Right kidney (tissue), 1 donor: ENCODE data around the gene FAM186B.
A peak's percentile ranks its signal among the peaks of the same experiment; 100 is the strongest.

ENCODE experiments used
- DNase-seq: peaks from one replicate; pipeline ENCODE4 v3.0.0-alpha.2; 2016

Gene FAM186B

DNA sequence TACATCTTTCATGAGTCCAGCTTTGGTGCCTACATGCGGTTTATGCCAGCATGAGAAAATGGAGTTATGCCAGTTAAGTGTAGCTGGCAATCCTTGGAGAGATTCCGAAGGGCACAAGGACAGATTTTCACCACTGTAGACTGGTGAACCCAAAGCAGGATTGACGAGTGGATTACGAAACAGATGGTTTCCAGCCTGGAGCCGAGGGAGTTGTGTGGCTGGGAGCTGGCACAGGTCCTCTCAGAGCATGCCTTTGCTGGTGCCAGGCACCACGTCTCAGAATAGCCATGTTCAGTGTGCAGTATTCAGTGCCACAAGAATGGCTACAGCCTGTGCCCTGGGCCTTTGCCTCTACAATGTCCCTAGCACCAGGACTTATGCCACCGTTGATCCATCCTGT, 53.4 kb downstream of the FAM186B start:
- no peak for DNase-seq

DNA sequence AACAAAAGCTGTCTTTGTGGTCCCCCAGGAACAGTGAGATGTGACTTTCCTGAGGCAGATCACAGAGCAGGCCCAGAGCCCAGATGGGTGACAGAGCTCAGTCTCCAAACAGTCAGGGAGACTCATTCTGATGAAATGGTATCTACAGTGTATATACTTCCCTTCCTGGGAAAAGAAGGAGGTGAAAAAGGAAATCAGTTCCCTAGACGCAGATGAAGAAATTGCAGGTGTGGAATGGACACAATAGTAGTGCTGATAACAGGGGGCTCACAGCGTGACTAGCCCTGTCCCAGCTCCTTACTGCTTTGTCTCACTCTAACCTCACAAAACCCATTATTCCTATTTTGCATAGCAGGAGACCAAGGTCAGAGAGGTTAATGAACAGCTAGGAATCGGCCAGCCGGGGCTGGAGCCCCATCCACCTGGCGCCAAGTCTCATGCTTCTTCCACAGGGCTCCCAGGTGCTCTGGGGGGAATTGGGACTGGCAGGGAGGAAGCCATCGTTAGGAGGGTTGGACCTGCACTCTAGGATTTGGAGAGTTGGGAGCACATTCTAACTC, 54.7 kb downstream of the FAM186B start:
- DNase-seq: no peak

DNA sequence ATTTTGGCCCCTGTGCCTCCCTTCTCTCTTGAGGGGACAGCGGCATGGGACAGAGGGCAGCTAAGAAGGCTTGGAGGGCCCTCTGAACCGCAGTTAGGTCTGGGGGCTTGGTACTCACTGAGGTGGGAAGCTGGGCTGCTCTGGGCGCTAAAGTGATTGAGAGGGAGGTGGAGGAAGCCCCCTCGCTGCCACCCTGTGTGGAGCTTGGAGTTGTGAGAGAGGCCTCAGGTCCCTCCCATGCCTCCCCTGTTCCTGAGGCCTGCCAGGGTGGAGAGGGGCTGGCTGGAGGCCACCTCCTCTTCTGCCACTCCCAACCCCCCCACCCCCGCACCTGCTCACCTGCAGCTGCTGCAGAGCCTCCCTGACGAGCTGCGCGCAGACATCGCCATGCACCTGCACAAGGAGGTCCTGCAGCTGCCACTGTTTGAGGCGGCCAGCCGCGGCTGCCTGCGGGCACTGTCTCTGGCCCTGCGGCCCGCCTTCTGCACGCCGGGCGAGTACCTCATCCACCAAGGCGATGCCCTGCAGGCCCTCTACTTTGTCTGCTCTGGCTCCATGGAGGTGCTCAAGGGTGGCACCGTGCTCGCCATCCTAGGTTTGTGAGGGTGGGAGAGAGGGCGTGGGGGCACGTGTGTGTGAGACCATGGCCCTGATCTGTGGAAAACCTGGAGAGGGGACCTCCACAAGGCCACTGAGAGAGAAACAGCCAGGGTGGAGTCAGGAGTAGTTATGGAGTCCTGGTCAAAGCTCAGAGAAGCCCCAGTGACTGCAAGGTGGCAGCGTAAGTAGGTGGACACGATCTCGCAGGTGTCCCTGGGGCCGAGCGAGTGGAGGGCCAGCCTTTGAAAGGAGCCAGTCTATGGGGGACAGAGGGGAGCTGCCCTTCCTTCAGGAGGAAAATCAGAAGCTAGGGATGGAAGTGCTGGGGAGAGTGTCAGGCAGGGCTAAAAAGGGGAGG, 55.4 kb downstream of the FAM186B start:
- DNase-seq: no peak

DNA sequence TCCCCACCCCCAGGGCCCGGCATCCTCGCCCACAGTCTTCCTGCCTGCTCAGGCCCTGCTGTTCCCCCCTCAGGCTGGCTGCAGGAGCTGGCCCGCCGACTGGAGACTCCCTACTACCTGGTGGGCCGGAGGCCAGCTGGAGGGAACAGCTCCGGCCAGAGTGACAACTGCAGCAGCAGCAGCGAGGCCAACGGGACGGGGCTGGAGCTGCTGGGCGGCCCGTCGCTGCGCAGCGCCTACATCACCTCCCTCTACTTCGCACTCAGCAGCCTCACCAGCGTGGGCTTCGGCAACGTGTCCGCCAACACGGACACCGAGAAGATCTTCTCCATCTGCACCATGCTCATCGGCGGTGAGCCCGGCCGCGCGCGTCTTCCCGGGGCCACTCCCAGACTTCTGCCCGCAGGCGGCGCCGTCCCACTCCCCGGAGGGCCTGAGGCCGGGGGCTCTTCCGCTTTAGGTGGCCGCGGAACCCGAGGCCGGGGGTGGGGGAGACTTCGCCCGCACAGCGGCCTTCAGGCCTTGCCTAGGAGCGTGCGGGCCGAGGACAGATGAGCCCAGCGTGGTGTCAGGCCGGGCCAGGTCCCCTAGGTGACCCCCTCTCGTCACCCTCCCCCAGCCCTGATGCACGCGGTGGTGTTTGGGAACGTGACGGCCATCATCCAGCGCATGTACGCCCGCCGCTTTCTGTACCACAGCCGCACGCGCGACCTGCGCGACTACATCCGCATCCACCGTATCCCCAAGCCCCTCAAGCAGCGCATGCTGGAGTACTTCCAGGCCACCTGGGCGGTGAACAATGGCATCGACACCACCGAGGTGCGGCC, 56.4 kb downstream of the FAM186B start:
- peak; percentile 85 for DNase-seq

DNA sequence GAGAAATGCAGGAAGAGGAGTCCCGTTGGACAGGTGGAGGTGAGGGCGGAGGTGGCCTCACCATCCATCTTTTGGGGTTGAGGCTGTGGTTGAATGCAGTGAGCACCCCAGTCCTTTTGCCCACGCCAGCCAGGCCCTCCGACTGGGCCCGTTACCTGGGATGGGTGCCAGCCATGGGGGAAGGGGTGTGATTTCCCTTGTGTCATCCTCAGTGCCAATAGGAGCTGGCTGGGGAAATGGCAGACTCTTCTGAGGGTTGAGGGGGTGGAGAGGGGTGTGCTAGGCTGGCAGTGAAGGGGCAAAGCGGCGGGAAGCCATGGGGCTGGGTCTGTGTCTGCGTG, 57.0 kb downstream of the FAM186B start:
- no peak for DNase-seq

DNA sequence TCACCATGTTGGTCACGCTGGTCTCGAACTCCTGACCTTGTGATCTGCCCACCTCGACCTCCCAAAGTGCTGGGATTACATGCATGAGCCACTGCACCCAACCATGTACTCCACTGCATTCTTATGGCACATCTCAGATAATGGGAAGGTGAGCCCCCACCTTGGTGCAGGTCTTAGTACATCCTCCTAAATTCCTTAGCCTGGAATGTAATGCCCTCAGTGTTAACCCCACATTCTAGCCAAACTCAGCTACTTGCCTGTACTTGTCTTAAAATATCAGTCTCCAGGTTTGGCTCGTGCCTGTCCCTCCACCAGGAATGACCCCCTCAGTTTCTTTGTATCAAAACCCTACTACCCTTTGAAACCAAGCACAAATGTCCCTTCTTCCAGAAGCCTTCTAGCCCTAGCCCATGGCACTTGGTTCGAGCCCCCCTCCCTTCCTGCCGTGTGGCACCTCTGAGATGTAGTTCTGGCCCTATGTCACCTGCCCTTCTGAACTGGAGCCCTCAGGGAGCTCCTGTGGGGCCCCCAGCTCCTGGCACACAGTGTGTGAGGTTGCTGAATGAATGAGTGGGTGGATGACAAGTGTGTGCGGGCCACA, 58.2 kb downstream of the FAM186B start:
- DNase-seq: no peak

DNA sequence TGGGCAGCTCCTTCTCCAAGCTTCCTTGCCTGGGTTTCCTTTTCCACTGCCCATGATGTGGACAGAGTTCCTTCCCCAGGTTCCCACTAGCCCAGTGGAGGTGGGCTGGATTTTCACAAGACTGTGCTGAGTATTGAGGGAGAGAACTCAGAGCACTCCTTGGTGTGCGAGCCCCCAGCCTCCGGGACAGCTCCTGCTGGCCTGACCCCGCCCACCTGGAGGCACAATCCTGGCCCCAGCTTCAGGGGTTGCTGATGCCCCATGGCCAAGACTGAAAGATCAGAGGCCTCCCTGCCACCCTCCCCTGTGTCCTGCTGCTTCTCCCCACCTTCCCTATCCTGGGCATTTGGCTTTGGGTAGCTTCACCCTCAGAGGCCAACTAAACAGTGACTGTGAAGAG, 59.0 kb downstream of the FAM186B start:
- DNase-seq: no peak

DNA sequence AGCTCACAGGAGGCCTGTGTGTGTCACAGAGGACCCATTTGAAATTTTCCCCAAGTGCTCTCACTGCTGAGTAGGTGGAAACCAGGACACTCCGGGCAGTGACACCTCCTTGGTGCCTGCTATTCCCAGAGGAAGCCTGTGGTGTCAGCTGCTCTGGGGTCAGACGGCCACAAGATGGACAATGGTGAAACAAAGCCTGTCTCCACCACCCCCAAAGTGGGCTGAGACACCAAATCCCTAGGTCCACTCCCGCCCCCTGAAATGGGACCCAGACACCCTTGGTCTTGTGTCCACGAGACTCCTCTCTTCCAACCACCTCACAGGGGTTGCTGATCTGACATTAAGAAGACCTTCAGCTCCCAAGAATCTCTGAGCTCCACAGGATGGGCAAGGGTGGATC, 59.6 kb downstream of the FAM186B start:
- no peak for DNase-seq

DNA sequence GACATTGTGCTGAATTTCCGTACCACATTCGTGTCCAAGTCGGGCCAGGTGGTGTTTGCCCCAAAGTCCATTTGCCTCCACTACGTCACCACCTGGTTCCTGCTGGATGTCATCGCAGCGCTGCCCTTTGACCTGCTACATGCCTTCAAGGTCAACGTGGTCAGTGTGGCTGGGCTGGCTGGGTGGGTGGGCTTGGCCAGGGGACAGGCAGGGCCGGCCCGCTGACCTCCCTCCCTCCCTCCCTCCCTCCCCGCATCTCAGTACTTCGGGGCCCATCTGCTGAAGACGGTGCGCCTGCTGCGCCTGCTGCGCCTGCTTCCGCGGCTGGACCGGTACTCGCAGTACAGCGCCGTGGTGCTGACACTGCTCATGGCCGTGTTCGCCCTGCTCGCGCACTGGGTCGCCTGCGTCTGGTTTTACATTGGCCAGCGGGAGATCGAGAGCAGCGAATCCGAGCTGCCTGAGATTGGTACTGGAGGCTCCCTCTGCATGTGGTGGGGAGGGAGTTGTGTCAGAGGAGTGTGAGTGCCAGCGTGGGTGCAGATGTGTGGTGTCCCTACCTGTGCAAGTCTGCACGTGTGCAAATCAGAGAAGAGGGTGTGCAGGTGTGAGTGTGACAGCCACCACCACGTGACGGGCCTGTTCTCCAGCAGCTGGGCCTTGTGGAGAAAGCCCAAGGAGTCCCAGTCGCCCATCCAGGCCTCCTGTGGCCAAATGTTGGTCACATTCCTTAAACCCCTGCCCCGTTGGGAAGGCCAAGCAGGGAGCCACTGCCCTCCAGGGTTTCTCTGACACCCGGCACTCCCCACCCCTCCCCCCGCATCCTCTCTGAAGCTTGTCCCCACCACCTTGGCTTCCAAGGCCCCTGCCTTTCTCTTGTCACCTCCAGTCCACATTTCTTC, 61.3 kb downstream of the FAM186B start:
- no peak for DNase-seq

DNA sequence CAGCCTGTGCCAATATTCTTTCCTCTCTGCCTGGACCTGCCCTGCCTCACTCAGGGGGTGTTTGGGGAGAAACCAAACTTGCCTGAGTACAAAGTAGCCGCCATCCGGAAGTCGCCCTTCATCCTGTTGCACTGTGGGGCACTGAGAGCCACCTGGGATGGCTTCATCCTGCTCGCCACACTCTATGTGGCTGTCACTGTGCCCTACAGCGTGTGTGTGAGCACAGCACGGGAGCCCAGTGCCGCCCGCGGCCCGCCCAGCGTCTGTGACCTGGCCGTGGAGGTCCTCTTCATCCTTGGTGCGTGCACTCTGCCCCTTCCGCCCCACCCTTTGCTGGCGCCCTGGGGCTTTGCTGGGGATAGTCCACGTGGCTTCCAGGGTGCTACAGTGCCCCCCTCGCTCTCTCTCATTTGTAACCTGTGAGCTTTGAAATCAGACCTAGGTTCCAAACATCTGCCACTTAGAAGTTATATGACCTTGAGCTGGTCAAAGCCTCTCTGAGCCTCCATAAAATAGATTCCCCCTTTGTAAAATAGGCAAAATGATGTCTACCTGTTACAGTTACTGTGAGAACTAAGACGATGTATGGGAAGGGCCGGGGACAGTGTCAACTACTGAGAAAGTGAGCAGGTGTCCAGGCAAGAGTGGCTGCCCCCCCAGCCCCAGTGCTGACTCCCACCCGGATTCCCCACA, 62.1 kb downstream of the FAM186B start:
- DNase-seq: no peak

DNA sequence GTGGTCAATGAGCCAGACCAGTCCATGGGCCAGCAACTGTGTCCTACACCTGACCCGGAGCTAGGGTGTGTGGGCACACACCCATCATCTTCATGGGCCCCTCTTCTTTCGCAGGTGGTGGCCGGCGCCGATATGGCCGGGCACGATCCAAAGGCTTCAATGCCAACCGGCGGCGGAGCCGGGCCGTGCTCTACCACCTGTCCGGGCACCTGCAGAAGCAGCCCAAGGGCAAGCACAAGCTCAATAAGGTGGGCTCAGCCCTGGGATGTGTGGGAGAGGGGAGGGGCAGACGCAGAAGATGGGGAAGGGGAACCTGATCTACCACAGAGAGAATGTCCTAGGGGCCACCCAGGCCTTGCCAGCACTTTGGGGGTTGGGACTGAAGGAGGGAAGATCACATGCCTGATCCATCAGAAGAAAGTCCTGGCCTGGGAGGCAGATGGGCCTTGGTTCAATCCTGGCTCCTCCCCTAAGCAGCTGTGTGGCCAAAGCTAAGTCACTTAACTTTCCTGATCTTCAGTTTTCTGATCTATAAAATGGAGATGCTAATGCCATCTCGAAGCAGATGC, 62.8 kb downstream of the FAM186B start:
- no peak for DNase-seq

DNA sequence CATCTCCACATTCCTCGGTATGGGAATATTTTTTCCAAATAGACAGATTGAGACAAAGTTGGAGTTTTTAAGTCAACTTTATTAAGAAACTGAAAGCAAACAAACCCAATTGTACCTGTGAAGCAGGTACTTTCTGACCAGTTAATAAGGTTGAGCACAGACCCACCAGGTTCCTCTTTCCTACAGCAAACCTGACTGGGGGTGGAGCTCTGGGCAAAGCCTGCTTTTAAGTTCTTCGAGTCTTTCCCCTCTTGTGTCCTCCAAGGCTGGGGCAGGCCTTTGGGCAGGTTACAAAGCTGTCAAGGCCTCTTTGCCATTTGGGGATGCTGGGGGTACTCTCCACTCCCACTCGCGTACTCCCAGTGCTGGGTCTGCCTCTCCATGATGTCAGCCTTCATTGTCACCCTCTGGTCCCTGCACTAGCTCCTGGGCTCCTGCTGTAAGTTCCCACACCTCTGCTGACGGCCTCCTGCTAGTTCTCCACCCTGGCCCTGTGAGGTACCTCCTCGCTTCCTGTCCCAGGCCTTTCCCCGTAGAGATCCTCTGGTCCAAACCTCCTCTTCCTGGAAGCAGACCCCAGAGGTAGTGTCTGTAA, 63.4 kb downstream of the FAM186B start:
- no peak for DNase-seq

DNA sequence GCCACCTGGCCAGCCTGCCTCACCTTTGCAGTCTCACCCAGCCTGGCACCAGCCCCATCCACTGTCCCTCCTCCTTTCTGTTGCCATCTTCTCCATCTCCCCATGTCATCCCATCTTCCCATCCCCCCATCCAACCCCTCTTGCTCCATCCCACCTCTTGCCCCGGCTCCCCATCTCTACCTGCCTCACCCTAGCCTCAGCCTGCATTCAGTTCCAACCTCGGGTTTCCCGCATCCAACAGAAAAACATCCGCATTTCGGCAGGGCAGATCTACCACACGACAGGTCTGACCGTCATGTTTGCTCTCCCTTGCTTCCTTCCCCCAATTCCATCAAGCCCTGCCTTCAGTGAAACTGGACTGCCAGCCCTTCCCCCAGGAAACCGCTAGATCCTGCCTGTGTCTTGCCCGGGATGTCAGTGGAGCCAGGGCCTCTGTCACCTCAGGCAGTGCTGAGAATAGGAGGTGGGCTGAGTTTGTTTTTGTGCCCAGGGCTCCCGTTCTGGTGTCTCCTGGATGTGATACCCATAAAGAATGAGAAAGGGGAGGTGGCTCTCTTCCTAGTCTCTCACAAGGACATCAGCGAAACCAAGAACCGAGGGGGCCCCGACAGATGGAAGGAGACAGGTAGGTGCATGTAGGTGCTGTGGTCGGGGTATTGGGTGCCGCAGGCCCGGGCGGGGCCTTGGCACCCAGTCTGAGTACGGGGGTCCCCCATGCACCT, 64.1 kb downstream of the FAM186B start:
- no peak for DNase-seq

DNA sequence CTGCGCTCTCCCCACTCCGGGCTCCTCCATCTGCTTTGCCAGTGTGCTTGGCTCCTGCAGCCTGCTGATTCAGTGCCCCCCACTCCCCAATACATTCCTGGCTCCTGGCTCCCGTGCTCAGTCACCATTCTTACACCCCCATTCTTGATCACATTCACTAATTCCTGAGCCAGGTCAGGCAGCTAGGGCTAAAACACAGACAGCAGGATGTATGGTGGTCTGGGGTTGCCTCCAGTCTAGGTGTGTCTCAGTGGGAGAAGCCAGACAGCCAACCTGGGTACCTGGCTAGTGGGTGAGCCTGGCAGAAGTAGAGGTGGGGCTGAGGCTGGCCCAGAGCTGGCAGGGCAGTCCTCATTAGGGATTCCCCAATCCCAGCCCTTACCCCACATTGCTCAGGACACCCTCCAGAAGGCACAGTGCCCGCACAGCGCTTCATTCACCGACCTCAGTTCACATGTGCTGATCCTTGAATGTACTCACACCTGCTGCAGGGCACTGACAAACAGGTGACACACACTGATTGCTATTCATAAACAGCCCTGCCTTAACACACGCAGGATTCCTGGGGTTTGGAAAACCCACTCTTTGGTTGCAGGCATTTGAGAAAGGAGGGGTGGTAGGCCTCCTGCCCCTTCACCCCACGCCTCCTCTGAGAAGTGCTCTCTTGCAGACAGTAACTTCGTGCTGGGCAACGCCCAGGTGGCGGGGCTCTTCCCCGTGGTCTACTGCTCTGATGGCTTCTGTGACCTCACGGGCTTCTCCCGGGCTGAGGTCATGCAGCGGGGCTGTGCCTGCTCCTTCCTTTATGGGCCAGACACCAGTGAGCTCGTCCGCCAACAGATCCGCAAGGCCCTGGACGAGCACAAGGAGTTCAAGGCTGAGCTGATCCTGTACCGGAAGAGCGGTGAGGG, 65.0 kb downstream of the FAM186B start:
- DNase-seq: no peak

DNA sequence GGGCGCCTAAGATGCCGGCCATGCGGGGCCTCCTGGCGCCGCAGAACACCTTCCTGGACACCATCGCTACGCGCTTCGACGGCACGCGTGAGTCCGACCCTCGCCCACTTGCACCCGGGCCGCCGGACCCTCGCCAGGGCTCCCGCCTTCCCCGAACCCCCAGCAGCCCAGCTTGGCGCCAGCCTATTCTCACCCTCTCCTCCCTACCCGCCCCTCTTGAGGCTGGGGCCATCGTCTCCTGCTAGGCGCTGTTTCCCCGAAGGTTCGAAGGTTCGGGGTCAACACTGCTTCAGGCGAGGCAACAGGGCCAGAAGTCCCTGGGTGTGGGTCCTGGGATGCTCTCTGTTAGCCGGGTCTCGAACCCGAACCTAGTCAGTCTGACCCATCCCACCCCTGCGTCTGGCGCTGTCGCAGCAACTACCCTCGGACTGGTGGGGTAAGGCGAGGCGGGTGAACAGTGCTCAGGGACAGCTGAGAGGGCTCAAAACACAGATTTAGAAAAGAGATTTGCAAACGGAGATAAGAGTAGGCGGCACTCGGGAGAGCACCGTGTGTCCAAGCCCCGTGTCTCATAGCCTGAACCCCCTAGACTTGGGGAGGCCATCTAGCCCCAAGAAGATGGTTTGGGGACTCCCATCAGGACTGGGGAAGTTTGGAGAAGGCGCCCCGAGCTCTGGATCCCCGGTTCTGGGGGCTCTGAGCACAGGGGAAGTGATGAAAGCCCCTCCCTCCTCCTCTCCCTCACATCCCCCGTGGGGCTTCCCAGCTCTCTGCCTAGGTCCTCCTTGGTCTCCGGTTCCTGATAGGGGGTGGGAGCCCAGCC, 65.8 kb downstream of the FAM186B start:
- DNase-seq: no peak

DNA sequence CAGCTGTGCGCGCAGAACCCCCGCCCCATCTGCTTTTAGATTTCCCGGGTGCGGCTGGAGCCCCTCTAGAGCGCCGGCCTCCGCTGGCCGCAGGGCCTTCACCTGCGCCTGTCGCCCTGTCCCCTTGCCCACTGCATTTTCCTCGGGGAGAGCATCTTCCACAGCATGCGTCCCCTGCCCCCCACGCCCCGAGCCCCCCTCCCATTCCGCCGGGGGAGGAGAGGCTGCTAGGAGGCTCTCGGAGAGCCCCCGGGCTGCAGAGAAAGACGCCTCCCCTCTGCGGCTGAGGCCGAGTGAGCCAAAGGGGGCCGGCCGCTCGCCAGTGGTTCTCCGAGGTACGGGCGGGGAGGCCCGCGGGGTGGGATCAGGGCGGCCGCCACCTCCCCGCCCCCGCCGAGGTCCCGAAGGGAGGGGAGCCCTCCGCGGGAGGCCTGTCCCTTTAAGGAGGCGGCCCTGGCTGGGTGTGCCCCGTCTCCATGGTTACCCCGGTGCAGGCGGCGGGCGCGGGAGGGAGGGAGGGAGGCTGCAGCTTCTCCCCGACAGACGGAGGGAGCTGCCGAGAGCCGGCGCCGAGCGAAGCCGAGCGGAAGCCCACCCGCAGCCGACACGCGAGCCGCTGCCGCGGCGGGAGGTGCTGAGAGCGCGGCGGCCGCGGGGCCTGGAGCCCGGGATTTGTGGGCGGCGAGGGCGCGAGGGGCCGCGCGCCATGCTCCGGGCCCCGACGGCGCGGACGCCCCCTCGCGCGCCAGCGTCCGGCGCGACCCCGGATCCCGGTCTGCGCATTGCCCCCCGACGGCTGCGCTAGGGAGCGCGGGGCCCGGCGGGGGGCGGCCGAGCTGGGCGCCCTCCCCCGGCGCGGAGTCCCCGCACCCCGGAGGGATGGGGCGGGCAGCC, 66.7 kb downstream of the FAM186B start, which contains the start of gene KCNH3:
TSS of gene KCNH3 (plus strand) at position 521 of the 894 bp plus-strand sequence. CDS start 387 bp downstream, outside the sequence.
- DNase-seq: peak; percentile 67
